Measurements from ENCODE around the gene NSUN6.

GRCh38 chr10:18616337-18616736 is 35.0 kb downstream of the NSUN6 start:
- TF ChIP-seq POLR2A (IDR thresholded peaks at IDR 0.05) (no peak), CTCF (IDR thresholded peaks at IDR 0.05) (no peak)

All from thyroid gland (tissue), 4 donors.